ENCODE data around the gene EMID1. TPM values are rescaled to one million over a fixed set of nuclear protein-coding genes. Genes with fewer than 3 reads are reported as not detected.

The EMID1 gene
- total RNA-seq, 2 experiments from 2014 or later = 0.14 TPM; not detected in 1

DNA sequence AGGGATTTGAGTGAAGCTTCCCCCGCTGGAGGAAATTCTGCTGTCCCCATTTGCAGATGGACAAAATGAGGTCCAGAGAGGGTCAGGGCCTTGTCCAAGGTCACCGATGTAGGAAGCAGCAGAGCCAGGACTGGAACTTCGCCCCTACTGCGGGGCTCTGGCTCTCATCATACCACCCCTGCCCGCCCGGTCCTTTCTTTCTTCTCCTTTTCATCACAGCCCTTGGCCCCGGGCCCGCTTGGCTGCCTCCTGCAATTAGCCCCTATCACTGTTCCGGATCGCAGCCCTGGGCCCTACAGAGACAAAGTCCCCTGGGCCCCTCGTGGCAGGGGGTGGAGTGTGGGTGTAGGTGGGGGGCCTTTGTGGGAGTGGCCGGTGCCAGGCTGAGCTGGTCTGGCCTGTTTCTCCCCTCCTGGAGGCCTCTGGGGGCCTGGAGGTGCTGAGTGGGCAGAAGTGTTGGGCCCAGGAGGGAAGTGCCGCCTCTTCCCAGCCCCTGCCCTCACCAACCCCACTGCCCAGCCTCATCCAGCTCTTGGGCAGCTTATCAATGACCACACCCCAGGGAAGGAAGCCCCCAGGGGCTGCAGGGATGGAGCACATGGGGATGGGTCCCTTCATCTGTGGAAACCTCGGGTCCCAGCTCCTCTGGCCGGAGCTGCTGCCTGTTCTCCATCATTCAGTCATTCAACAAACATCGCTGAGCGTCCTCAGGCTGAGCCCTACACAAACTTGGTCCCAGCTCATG is 3.4 kb downstream of the EMID1 start:
- no peak for ATAC-seq
- H3K27ac Mint-ChIP-seq = no peak overlapping the region
- peaks cover 30% of the 10 kb centered on the region for H3K27me3 Mint-ChIP-seq
- peaks cover 6% of the 10 kb centered on the region for H3K4me1 Mint-ChIP-seq (ENCODE audit: low read depth)
- TF ChIP-seq, protein P1, sequence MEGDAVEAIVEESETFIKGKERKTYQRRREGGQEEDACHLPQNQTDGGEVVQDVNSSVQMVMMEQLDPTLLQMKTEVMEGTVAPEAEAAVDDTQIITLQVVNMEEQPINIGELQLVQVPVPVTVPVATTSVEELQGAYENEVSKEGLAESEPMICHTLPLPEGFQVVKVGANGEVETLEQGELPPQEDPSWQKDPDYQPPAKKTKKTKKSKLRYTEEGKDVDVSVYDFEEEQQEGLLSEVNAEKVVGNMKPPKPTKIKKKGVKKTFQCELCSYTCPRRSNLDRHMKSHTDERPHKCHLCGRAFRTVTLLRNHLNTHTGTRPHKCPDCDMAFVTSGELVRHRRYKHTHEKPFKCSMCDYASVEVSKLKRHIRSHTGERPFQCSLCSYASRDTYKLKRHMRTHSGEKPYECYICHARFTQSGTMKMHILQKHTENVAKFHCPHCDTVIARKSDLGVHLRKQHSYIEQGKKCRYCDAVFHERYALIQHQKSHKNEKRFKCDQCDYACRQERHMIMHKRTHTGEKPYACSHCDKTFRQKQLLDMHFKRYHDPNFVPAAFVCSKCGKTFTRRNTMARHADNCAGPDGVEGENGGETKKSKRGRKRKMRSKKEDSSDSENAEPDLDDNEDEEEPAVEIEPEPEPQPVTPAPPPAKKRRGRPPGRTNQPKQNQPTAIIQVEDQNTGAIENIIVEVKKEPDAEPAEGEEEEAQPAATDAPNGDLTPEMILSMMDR (IDR thresholded peaks at IDR 0.05) = no peak
- no peak overlapping the region for H3K4me3 Mint-ChIP-seq
- CTCF ChIA-PET = interaction anchor here (1.2 kb wide), 1 partner anchor 37 kb away, joined by 4 read pairs; no protein-coding TSS in a partner anchor
- no peaks in the 10 kb centered on the region for H3K9me3 Mint-ChIP-seq
- H3K36me3 Mint-ChIP-seq (ENCODE audit: low read depth) = no peaks in the 10 kb centered on the region
- no peak for DNase-seq
- POLR2A ChIA-PET = no interaction called here
- intact Hi-C loops (cut with micrococcal nuclease) = no loop called here

DNA sequence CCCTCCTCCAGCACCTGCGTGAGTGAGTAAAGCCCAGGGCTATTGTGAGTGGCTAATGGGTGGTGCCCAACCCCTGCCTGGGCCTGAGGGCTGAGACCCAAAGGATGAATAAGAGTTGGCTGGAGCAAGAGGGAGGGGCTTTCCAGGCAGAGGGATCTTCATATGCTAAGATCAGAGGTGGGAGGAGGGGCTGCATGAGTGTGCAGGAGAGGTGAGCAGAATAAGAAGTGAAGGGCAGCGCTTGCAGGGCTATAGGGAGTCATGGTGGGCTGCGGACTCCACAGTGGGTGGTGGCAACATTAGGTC is 3.9 kb downstream of the EMID1 start:
- DNase-seq (no peak), ATAC-seq (no peak)
- intact Hi-C loops (cut with micrococcal nuclease) = no loop called here
- ChIA-PET CTCF (no interaction called here), POLR2A (no interaction called here)
- peaks cover 4% of the 10 kb centered on the region for H3K4me1 Mint-ChIP-seq (ENCODE audit: low read depth)
- H3K36me3 Mint-ChIP-seq (ENCODE audit: low read depth) = no peaks in the 10 kb centered on the region
- H3K27me3 Mint-ChIP-seq = peaks cover 26% of the 10 kb centered on the region
- H3K27ac Mint-ChIP-seq = no peak overlapping the region
- no peaks in the 10 kb centered on the region for H3K9me3 Mint-ChIP-seq
- TF ChIP-seq, protein P1 (IDR thresholded peaks at IDR 0.05) = no peak
- no peak overlapping the region for H3K4me3 Mint-ChIP-seq

DNA sequence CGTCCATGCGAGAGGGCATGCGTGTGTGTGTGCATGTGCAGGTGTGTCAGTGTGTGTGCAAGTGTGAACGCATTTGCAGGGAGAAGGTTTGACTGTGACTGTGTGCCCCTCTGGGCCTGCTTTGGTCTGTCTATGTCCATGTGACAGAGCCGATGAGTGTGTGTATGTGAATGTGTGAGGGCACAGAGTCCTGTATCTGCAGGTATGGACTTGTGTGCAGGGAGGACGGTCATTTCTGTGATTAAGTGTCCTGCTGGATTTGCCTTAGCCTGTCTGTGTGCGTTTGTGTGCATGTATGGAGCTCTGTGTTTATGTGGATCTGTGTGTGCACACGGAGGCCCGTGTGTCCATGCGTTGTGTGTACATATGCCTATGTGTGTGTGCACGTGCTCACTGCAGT is 5.4 kb downstream of the EMID1 start:
- CTCF ChIA-PET = no interaction called here
- H3K27ac Mint-ChIP-seq = no peak overlapping the region

DNA sequence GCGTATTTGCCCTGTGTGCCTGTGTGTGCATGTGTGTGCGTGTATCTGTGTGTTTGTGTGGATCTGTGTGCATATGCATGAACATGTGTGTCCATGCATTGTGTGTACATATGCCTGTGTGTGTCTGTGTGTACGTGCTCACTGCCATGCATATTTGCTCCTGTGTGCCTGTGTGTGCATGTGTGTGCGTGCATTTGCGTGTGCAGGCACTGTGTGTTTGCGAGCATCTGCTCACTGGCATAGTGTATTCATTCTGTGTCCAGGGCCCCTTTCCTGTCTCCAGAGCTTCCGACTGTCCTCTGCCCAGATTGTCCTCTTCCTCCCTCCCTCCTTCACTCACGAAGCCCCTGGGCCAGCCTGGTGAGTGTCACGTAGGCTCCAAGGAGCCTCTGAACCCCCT is 5.8 kb downstream of the EMID1 start:
- H3K4me1 Mint-ChIP-seq (ENCODE audit: low read depth) = peaks cover 2% of the 10 kb centered on the region
- no peak overlapping the region for H3K4me3 Mint-ChIP-seq
- H3K36me3 Mint-ChIP-seq (ENCODE audit: low read depth) = no peaks in the 10 kb centered on the region
- TF ChIP-seq, protein P1 (IDR thresholded peaks at IDR 0.05) = no peak
- ChIA-PET POLR2A (interaction anchor here (0.6 kb wide), 1 partner anchor 1718 kb away, joined by 7 read pairs; no protein-coding TSS in a partner anchor), CTCF (no interaction called here)
- no peak for ATAC-seq
- no peak overlapping the region for H3K27ac Mint-ChIP-seq
- peaks cover 15% of the 10 kb centered on the region for H3K27me3 Mint-ChIP-seq
- intact Hi-C loops (cut with micrococcal nuclease) = no loop called here
- no peak for DNase-seq
- no peaks in the 10 kb centered on the region for H3K9me3 Mint-ChIP-seq

More for the DNA sequence above, 5.4 kb downstream of the EMID1 start:
- no peaks in the 10 kb centered on the region for H3K9me3 Mint-ChIP-seq
- no peak overlapping the region for H3K4me3 Mint-ChIP-seq
- H3K4me1 Mint-ChIP-seq (ENCODE audit: low read depth) = peaks cover 4% of the 10 kb centered on the region
- POLR2A ChIA-PET = no interaction called here
- ATAC-seq (no peak), DNase-seq (no peak)
- peaks cover 17% of the 10 kb centered on the region for H3K27me3 Mint-ChIP-seq
- H3K36me3 Mint-ChIP-seq (ENCODE audit: low read depth) = no peaks in the 10 kb centered on the region
- TF ChIP-seq, protein P1 (IDR thresholded peaks at IDR 0.05) = no peak
- intact Hi-C loops (cut with micrococcal nuclease) = no loop called here

DNA sequence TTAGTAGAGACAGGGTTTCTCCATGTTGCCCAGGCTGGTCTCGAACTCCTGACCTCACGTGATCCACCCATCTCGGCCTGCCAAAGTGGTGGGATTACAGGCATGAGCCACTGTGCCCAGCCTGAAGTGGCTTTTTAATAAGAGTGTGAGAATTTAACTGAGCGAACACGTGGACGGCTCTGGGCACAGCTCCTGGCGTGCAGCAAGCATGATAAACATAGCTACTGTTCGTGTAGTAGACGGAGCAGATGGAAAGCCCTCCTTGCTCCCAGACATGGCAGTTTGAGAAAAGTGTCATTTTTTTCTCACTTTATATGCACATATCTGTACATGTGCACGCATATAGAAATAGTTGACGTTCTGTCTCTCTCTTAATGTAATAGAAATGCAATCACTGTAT is 7.0 kb downstream of the EMID1 start:
- TF ChIP-seq, protein P1 (IDR thresholded peaks at IDR 0.05) = no peak
- CTCF ChIA-PET = interaction anchor here (1.6 kb wide), 1 partner anchor 33 kb away, joined by 5 read pairs; no protein-coding TSS in a partner anchor
- ATAC-seq = no peak
- DNase-seq = no peak
- POLR2A ChIA-PET = no interaction called here
- Mint-ChIP-seq H3K9me3 (no peaks in the 10 kb centered on the region), H3K4me3 (no peak overlapping the region), H3K4me1 (ENCODE audit: low read depth) (no peaks in the 10 kb centered on the region), H3K27me3 (peaks cover 3% of the 10 kb centered on the region), H3K27ac (no peak overlapping the region), H3K36me3 (ENCODE audit: low read depth) (no peaks in the 10 kb centered on the region)
- intact Hi-C loops (cut with micrococcal nuclease) = no loop called here

Data from activated CD8-positive, alpha-beta T cell treated with anti-CD3 and anti-CD28 coated beads for 36 hours (primary cell).